Measurements from ENCODE around the gene IFNA4.
"Not testable (repeated sequence)": the region's sequence is repeated elsewhere in the genome, so short reads cannot be mapped to it uniquely, and the experiment has no call there.

DNA sequence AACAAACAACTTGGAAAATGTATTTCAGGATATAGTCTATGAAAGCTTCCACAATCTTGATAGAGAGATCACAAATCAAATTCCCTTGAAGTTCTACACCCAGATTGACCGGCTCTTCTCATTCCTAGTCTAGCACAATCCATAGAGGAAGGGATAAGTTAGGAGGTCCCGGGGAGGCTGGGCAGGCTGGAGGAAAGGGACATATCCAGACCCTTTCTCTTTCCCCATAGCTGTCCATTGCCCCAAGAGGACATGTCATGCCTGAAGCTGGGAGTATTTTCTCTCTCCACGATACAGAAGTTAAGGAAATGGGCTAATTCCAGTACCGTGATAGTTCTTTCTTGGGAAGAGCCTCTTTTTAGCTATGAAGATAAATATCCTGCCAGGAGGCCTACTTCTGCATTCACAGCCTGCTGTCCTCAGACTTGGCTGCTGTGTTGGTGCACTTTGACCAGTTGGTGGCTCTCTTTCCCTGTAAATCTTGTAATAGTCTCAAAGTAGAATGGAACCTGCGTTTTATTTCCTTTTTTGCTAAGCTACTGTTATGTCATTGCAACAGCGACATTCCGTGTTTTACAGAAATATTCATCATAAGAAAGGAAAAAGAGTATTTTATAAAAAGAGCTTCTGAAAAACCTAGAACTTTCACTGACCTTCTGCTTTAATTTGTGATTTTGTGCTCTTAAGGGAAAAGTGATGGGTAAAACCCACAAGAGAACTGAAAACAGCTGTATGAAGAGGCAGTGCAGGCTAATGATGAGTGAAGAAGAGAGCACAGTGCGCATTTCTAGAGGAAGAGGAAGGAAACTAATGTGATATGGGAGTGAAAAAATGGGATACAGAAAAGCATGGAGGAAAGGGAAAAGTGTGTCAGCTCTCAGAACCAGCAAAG lies 48.3 kb upstream of the IFNA4 start:
- TF ChIP-seq POLR2A, POLR2AphosphoS5, POU2F2, TAF1 (IDR thresholded peaks at IDR 0.05; ENCODE audit: low read depth, low read length): not testable (repeated sequence)

All from GM12891 (cell line).